Activated T-cell treated with anti-CD3 and anti-CD28 coated beads for 24 hours (primary cell): Measurements from ENCODE around the gene FAM181A.

ENCODE experiments used
- DNase-seq: peaks from one replicate; pipeline ENCODE4 v3.0.0-alpha.2; 2020; ENCODE audit warnings: low read depth

FAM181A gene

DNA sequence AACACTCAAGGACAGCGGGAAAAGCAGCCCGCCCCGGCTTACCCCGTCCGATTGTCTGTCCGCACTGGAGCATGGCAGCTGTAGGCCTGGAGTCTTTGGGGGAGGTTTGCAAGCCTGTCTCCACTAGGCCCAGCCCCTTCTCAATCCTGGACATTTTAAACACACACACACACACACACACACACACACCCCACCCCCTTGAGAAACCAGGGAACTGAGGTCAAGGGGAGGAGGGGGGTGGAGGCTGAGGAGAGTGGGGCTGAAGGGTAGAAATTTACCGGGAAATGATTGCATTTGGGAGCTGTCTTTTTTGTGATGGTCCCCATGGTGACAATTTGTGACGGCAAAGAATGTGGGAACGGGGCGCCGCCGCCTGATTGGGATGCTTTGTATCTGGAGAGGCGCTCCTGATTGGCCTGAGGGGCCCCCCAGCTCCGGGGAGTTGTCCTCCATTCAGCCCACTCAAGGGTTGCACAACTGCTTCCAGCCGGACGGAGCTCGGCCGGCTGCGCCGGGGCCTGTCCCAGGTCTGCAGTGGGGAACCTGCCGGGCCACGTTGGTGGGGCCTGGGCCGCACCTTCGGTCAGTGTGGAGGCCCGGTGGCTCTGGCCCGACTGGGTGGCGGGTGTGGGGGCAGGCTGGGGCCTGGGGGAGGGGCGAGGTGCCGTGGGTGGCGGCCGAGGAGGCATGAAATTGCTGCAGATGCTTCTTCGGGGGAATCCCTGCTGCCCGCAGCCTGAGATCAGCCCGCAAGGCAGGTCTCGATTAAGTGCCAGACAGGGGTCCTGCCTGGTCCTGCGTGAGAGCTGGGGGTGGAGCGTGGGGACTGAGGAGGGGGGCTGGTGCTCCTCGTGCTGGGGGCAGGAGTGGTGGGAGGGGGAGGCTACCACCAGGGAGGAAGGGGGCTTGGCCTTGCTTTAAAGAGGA, at the start of gene FAM181A:
Gene FAM181A (plus strand): TSS at position 472 of the 927 bp plus-strand sequence. CDS start 942 bp downstream, outside the sequence.
- DNase-seq, result no peak

- DNase-seq, result no peak
Measured at GRCh38 chr14:93878212-93878611, 48.9 kb upstream of the FAM181A start.

DNA sequence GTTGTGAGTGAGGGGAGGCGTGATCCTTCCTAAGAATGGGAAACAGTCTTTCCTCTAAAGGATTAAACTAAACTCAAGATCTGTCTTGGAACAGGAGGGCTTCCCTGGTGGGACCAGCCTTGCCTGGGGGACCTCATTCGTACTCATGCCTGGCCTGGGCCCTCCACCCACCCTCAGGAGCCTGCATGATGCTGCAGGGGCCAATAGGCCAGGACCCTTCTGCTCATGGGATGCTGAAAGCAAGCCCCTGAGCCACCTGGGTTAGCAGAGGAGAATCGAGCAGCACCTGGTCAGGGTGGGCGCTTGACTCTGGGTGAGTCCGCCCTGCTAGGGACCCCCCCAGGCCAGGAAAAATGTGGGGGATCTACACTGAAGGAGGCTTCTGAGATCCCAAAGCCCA, 48.3 kb upstream of the FAM181A start:
- no peak for DNase-seq

DNA sequence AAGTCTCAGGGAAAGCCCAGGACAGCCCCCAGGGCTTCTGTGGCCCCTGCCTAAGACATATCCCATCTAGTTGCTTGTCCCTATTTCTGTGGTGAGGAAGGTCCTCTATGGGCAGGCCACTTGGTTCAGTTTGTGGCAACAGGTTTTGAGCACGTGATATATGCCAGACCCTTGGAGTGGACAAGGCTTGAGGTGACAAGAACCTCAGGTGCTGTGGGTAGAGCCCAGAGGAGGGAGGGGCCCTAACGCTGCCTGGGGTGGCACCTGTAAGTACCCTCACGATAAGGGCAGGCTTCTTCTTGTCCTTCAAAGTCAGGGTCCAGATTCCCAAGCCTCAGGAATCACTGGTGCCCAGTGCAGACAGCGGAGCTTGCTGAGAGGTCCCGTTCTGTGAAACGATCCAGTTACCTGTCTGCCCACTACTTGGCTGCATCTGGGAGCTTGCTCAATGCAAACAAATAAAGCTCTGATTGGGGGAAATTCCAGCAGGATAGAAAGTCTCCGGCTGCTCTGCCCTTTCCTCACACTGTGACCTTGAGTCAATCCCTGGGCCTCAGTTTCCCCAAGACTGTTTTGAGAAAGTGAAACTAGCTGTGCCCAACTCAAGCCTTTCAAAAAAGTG, 47.7 kb upstream of the FAM181A start:
- DNase-seq, result no peak

GRCh38 chr14:93880021-93880820, 46.9 kb upstream of the FAM181A start:
- DNase-seq, result no peak

GRCh38 chr14:93884950-93885349, 42.2 kb upstream of the FAM181A start:
- no peak for DNase-seq

DNA sequence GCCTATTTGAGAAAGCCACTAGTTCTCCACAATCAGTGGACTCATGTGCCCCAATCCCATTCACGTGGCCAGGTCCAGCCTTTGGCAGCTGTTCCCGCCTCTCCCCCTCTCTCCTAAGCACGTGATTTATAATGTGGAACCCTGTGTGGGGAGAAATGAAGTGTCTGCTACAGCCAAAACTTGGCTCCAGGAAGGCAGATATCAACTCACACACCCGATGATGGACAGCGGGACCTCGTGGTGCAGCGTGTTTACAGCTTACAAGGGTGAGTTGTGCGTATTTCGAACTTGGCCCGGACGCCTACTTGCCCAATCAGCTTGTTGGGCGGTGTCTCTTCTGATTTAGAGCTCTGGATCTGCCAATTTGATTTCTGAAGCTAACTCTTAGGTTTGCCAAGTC, 38.1 kb upstream of the FAM181A start:
- DNase-seq, result no peak

DNA sequence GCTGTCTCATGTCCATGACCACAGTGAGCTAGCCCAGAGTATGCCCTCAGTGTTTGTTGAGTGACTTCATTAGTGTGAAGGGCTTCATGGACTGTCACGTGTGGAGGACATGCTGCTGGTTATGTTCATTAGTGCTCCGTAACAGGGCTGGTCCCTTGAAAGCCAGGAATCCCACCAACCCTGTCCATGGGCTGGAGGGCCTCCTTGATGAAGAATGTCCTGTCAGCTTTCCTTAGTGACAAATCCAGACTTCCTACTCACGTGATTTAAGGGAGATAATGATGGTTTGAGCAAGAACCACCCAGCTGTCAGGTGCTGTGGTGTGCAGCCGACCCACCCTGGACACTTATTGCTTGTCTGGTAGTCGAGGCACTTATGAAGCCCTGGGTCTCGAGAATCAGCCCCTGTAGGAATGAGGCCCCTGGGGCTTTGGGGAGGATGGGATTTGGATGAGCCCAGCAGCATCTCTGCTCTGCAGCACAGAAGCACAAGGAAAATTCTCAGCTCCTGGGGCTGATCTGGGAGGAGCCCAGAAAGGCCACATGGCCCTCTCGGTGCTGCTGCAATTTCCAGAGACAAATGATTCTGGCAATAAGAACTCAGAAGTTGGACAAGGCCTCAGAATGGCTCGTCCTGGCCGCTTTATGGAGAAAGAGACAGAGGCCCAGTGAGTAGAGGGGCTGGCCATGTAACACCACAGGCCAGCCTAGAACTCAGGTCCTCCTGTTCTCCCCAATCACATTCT, 37.2 kb upstream of the FAM181A start:
- no peak for DNase-seq

DNA sequence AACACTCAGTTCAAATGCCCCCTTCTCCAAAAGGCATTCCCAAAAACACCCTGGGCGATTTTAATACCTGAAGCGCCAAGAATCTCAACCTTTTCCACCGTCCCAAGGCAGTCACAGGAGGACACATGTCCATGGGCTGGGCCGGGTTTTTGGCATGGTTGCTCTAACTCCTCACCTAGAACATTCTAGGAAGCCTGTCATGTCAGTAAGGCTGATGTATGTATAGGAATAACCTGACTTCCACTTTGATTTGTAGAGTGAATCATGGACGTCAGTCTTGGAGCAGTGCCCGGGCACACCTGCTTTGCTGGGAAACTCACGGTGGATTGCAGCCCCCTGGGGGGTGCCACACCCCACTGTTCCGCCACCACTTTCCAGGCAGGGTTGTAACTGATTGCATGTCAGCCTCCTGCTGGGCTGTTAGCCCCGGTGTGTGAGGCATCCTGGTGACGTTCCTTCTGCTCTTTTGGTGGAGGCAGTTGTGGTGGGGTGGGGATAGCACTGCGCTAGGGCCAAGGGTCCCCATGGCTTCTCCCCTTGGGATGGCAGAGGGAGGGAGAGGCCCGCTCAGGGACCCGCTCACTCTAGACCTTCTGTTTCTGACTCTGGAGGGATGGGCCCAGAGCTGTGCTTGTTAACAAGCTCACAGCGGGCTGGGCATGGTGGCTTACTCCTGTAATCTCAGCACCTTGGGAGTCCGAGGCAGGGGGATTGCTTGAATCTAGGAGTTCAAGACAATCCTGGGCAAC, 35.2 kb upstream of the FAM181A start:
- no peak for DNase-seq

- DNase-seq, result no peak
Measured at GRCh38 chr14:93892505-93892839, 34.7 kb upstream of the FAM181A start.

DNA sequence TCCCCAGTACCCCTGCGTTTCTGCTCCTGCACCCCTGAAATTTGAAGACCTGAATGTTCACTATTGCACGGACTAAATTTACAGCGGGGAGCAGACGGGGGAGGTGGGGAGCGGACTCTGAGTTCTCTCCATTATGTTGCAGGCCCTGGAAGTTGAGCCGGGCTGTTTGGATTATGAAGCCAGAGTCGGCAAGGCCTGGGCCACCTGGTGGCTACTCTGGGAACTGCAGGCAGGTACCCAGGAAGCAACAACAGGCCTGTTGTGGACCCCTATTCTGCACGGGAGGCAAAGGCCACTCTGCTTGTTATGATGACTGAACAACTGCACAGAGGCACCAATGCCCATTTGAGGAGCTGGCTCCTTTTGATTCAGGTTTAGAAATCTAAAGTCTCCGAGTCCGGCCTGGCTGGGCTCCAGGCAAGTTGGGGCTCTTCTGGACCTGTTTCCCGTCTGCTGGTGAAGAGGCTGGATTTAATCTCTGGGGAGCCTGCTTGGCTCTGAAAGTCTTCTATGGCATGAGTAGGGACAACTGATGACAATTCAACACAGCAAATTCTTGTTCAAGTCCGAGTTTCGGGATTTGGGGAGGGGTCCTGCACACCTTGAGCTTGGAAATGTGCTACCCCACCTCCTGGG, 34.1 kb upstream of the FAM181A start:
- peak; percentile 57 for DNase-seq

GRCh38 chr14:93893661-93894261, 33.4 kb upstream of the FAM181A start:
- no peak for DNase-seq

GRCh38 chr14:93895023-93895604, 32.0 kb upstream of the FAM181A start:
- no peak for DNase-seq

DNA sequence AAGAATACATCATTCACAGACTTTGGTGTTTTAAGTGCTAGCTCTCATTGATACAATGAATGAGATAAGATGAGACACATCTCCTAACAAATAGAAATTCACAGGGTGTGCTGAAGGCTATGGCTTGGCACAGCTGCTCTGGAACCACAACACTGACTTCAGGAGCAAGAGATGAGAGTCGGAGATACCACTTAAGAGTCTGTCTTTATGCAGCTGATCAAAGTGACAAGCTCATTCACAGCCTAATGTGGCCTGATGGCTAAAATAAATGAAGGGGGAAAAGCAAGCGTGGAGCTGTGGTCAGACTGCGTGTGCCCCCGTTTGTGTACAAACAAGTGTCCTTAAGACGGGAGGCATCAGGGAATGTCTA, 29.7 kb upstream of the FAM181A start:
- no peak for DNase-seq

- DNase-seq, result no peak
Measured at GRCh38 chr14:93898081-93898611, 29.0 kb upstream of the FAM181A start.

GRCh38 chr14:93898731-93899130, 28.4 kb upstream of the FAM181A start:
- DNase-seq, result no peak

DNA sequence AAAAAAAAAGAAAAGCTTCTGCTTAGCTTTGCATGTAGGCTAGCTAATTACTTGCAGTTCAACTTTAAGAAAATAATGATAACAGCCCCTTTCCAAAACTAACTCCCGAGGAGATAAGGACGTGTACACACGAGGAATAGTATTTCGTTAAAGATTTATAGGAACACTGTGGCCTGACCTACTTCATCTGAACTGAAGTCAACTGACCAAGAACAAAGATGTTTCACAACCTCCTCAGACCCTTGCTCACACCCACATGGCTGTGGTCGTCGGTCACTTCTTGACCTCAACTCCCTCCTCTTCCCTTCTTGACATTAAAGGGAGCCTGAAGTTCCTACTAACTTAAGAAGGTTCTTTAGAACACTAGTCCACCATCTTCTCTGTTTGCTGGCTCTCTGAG, 25.3 kb upstream of the FAM181A start:
- DNase-seq, result no peak

- DNase-seq, result no peak
Measured at GRCh38 chr14:93902619-93903307, 24.4 kb upstream of the FAM181A start.
